ENCODE results near the gene TRAPPC5. TPM values are rescaled to one million over a fixed set of nuclear protein-coding genes. Genes with fewer than 3 reads are reported as not detected.

TRAPPC5 gene
- total RNA-seq, 1 donor from 2014 or later = 110 TPM

- DNase-seq (no peak), ATAC-seq (ENCODE audit: low read depth) (no peak)
- intact Hi-C loops (cut with micrococcal nuclease) = no loop called here
- H3K27ac Mint-ChIP-seq = no peak overlapping the region
- H3K36me3 Mint-ChIP-seq (ENCODE audit: low read depth) = peaks cover 29% of the 10 kb centered on the region
- ChIA-PET CTCF (interaction anchor here (2.5 kb wide), 1 partner anchor 230 kb away, joined by 7 read pairs; no protein-coding TSS in a partner anchor), POLR2A (interaction anchor here (0.6 to 2.7 kb wide), 4 partner anchors 10 to 262 kb away, joined by 4 to 13 read pairs (median 4); partner anchors contain the start of genes PET100 and XAB2)
- no peaks in the 10 kb centered on the region for H3K9me3 Mint-ChIP-seq
- H3K4me1 Mint-ChIP-seq = peaks cover 36% of the 10 kb centered on the region
- TF ChIP-seq CTCF (IDR thresholded peaks at IDR 0.05) = no peak
- H3K4me3 Mint-ChIP-seq = no peak overlapping the region
- H3K27me3 Mint-ChIP-seq = no peaks in the 10 kb centered on the region
These were observed 41.7 kb upstream of the TRAPPC5 start for GRCh38 chr19:7638802-7639465.

GRCh38 chr19:7639863-7640348, 40.7 kb upstream of the TRAPPC5 start:
- Mint-ChIP-seq H3K4me1 (peaks cover 36% of the 10 kb centered on the region), H3K9me3 (no peaks in the 10 kb centered on the region), H3K36me3 (ENCODE audit: low read depth) (peaks cover 36% of the 10 kb centered on the region), H3K27me3 (no peaks in the 10 kb centered on the region), H3K4me3 (no peak overlapping the region), H3K27ac (no peak overlapping the region)
- intact Hi-C loops (cut with micrococcal nuclease) = no loop called here
- TF ChIP-seq CTCF (IDR thresholded peaks at IDR 0.05) = no peak
- ChIA-PET CTCF (no interaction called here), POLR2A (no interaction called here)
- ATAC-seq (ENCODE audit: low read depth) (no peak), DNase-seq (no peak)

- no peaks in the 10 kb centered on the region for H3K9me3 Mint-ChIP-seq
- peaks cover 43% of the 10 kb centered on the region for H3K36me3 Mint-ChIP-seq (ENCODE audit: low read depth)
- ChIA-PET POLR2A (no interaction called here), CTCF (interaction anchor here (0.6 kb wide), 1 partner anchor 22 kb away, joined by 3 read pairs; no protein-coding TSS in a partner anchor)
- DNase-seq (no peak), ATAC-seq (ENCODE audit: low read depth) (no peak)
- intact Hi-C loops (cut with micrococcal nuclease) = no loop called here
- H3K4me3 Mint-ChIP-seq = no peak overlapping the region
- TF ChIP-seq CTCF (IDR thresholded peaks at IDR 0.05) = no peak
- peaks cover 35% of the 10 kb centered on the region for H3K4me1 Mint-ChIP-seq
- H3K27me3 Mint-ChIP-seq = no peaks in the 10 kb centered on the region
- no peak overlapping the region for H3K27ac Mint-ChIP-seq
These were observed 39.8 kb upstream of the TRAPPC5 start for GRCh38 chr19:7640803-7641202.

- ChIA-PET POLR2A (interaction anchor here (1.2 kb wide), 1 partner anchor 12 kb away, joined by 4 read pairs; the partner anchor contains the start of genes PET100 and XAB2), CTCF (interaction anchor here (0.6 kb wide), 1 partner anchor 21 kb away, joined by 3 read pairs; no protein-coding TSS in a partner anchor)
- DNase-seq = no peak
- no peak overlapping the region for H3K4me3 Mint-ChIP-seq
- peaks cover 28% of the 10 kb centered on the region for H3K4me1 Mint-ChIP-seq
- H3K36me3 Mint-ChIP-seq (ENCODE audit: low read depth) = peaks cover 45% of the 10 kb centered on the region
- no peaks in the 10 kb centered on the region for H3K9me3 Mint-ChIP-seq
- H3K27ac Mint-ChIP-seq = no peak overlapping the region
- intact Hi-C loops (cut with micrococcal nuclease) = no loop called here
- no peak for ATAC-seq (ENCODE audit: low read depth)
- H3K27me3 Mint-ChIP-seq = no peaks in the 10 kb centered on the region
- TF ChIP-seq CTCF (IDR thresholded peaks at IDR 0.05) = no peak
These were observed 39.0 kb upstream of the TRAPPC5 start for GRCh38 chr19:7641290-7642276.
